HepG2 (cell line): Measurements from ENCODE around the gene RCBTB1. TPM values are rescaled to one million over a fixed set of nuclear protein-coding genes. Genes with fewer than 3 reads are reported as not detected.

Source experiments
- NFE2L2 ChIP-seq: fragments of 150-350 bp; IDR thresholded peaks from 2 replicates; pipeline ENCODE4 v1.6.1; 2014; ENCODE audit warnings: low read length
- polyA plus RNA-seq, 8 experiments: library from polyadenylated mRNA; depleted of rRNA in 3 of 8; stranded (reverse) in 7 of 8; unstranded in 1 of 8; fragments of >200 nt; fragmentation: Illumina TruSeq in 4 of 8; extraction: Trizol in 4 of 8; gene quantifications; 2 replicates each; pipeline versions ENCODE4 v1.2.1 to v1.2.3, GENCODE V29; 2011 to 2016; ENCODE audit warnings: low read depth in 4 of 8, missing spikeins in 1 of 8, mixed read lengths in 1 of 8; ENCODE audit not compliant: insufficient read depth in 1 of 8
- total RNA-seq, 5 experiments: library from RNA; depleted of rRNA; stranded (reverse); fragments of >200 nt; fragmentation: Illumina TruSeq; extraction: Trizol; gene quantifications; 2 replicates each; pipeline ENCODE4 v1.2.3, GENCODE V29; 2016; ENCODE audit warnings: low read depth in 1 of 5
- TF ChIP-seq, protein P1 (sequence below): sonication (generic); formaldehyde crosslinking; IDR thresholded peaks from 2 replicates; pipeline ENCODE4 v1.4.0; 2020; ENCODE audit warnings: mild to moderate bottlenecking, missing genetic modification reagents

The RCBTB1 gene
- total and polyA plus RNA-seq, 2 of the 13 experiments (the other 11 are each of a cell fraction or from before 2014, with no cell fraction given) = 13.4 to 21.6 TPM

DNA sequence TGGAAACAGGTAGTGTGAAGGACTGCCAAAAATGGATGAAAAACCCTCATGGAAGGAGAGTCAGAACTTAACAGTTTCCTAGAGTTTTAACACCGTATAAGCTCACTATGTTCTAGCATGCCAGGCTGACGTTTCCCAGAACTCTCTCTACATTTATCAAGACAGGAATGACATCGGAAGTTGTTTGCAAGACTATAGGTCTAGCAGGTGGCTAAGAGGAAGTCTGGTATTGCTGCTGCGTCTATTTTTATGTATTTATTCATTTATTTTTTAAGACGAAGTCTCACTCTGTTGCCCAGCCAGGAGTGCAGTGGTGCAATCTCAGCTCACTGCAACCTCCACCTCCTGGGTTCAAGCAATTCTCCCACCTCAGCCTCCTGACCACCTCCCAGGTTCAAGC, 22.4 kb upstream of the RCBTB1 start (continued):
- TF ChIP-seq, protein P1, sequence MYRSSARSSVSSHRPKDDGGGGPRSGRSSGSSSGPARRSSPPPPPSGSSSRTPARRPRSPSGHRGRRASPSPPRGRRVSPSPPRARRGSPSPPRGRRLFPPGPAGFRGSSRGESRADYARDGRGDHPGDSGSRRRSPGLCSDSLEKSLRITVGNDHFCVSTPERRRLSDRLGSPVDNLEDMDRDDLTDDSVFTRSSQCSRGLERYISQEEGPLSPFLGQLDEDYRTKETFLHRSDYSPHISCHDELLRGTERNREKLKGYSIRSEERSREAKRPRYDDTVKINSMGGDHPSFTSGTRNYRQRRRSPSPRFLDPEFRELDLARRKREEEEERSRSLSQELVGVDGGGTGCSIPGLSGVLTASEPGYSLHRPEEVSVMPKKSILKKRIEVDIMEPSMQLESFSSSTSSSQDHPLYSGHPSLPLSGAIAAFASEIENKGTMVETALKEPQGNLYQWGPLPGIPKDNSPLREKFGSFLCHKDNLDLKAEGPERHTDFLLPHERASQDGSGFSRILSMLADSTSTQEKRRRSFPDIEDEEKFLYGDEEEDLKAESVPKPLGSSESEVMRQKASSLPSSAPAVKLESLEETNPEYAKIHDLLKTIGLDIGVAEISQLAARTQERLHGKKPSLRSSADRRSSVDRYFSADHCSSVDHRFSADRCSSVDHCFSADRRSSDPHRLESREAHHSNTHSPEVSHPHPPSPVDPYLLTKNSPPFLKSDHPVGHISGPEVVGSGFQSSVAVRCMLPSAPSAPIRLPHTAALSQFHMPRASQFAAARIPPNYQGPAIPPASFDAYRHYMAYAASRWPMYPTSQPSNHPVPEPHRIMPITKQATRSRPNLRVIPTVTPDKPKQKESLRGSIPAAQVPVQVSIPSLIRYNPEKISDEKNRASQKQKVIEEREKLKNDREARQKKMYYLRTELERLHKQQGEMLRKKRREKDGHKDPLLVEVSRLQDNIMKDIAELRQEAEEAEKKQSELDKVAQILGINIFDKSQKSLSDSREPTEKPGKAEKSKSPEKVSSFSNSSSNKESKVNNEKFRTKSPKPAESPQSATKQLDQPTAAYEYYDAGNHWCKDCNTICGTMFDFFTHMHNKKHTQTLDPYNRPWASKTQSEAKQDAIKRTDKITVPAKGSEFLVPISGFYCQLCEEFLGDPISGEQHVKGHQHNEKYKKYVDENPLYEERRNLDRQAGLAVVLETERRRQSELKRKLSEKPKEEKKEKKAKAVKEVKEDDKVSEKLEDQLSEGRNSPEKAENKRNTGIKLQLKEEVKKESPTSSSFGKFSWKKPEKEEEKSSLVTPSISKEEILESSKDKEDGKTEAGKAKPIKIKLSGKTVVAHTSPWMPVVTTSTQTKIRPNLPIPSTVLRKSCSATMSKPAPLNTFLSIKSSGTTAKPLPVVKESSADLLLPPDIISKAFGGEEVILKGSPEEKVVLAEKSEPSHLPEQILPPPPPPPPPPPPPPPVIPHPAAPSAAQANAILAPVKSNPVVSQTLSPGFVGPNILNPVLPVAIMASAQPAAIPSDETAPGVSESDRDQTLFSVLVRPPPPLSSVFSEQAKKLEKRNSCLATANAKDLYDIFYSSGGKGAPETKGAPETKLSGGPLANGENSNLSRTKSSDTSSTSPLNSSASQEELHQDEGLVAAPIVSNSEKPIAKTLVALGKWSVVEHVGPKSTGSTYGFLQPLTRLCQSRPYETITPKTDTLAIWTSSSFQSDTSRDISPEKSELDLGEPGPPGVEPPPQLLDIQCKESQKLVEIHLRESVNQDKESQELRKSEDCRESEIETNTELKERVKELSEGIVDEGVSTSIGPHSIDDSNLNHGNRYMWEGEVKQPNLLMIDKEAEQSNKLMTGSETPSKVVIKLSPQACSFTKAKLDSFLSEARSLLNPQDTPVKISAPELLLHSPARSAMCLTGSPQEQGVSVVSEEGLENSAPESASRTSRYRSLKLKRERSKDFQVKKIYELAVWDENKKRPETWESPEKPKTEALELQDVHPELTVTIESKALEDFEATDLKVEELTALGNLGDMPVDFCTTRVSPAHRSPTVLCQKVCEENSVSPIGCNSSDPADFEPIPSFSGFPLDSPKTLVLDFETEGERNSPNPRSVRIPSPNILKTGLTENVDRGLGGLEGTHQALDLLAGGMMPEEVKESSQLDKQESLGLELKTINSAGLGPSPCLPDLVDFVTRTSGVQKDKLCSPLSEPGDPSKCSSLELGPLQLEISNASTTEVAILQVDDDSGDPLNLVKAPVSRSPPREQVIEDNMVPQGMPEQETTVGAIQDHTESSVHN (CRISPR knock-in tag) = no peak
- TF ChIP-seq NFE2L2 = no peak
